Osteoblast (primary cell): ENCODE measurements around the gene C8G. TPM values are rescaled to one million over a fixed set of nuclear protein-coding genes. Genes with fewer than 3 reads are reported as not detected.

Experiments
- DNase-seq: peaks from one replicate; pipeline ENCODE4 v3.0.0; 2011; ENCODE audit warnings: low spot score, mixed read lengths; ENCODE audit not compliant: insufficient read length; ENCODE audit errors: missing footprints
- H2AFZ ChIP-seq: 2 replicates; pipeline ENCODE4 v1.6.0; 2011; ENCODE audit warnings: mild to moderate bottlenecking, low read length
- H3K27ac ChIP-seq: 2 replicates; pipeline ENCODE4 v1.5.1; 2011; ENCODE audit warnings: mild to moderate bottlenecking, low read depth, low read length, moderate library complexity
- H3K27me3 ChIP-seq: 2 replicates; pipeline ENCODE4 v1.6.0; 2012; ENCODE audit warnings: mild to moderate bottlenecking, control low read depth, inconsistent platforms, low read length, moderate library complexity; ENCODE audit not compliant: insufficient read depth
- H3K36me3 ChIP-seq: 2 replicates; pipeline ENCODE4 v1.5.1; 2011; ENCODE audit warnings: mild to moderate bottlenecking, low read length, control low read depth, moderate library complexity; ENCODE audit not compliant: insufficient read depth
- H3K4me1 ChIP-seq: 2 replicates; pipeline ENCODE4 v1.5.1; 2011; ENCODE audit warnings: mild to moderate bottlenecking, low read length, control low read depth, moderate library complexity; ENCODE audit not compliant: insufficient read depth
- H3K4me2 ChIP-seq: 2 replicates; pipeline ENCODE4 v1.6.0; 2011; ENCODE audit warnings: mild to moderate bottlenecking, low read length; ENCODE audit not compliant: insufficient read depth
- H3K4me3 ChIP-seq: fragments of 200-600 bp; sonication (generic); 3 replicates; pipeline ENCODE4 v1.5.1; 2012; ENCODE audit warnings: mild to moderate bottlenecking, low read length, inconsistent platforms; ENCODE audit not compliant: insufficient read depth
- H3K79me2 ChIP-seq: 2 replicates; pipeline ENCODE4 v1.6.0; 2012; ENCODE audit warnings: mild to moderate bottlenecking, low read length, control low read depth, inconsistent platforms; ENCODE audit not compliant: insufficient read depth
- H3K9me3 ChIP-seq: 2 replicates; pipeline ENCODE4 v1.5.1; 2011; ENCODE audit warnings: low read depth, low read length, control low read depth
- H4K20me1 ChIP-seq: 2 replicates; pipeline ENCODE4 v1.6.0; 2012; ENCODE audit warnings: mild to moderate bottlenecking, low read length, control low read depth; ENCODE audit not compliant: insufficient read depth
- total RNA-seq: library from RNA; depleted of rRNA; stranded (reverse); fragments of >200 nt; gene quantifications from 2 replicates; pipeline ENCODE4 v1.2.3, GENCODE V29; 2012
- TF ChIP-seq, protein P1 (sequence below): IDR thresholded peaks from 2 replicates; pipeline ENCODE4 v1.5.1; 2011; ENCODE audit warnings: mild to moderate bottlenecking, low read depth, low read length, moderate library complexity; ENCODE audit errors: extremely low read depth

C8G gene
- total RNA-seq, 1 donor = not detected

DNA sequence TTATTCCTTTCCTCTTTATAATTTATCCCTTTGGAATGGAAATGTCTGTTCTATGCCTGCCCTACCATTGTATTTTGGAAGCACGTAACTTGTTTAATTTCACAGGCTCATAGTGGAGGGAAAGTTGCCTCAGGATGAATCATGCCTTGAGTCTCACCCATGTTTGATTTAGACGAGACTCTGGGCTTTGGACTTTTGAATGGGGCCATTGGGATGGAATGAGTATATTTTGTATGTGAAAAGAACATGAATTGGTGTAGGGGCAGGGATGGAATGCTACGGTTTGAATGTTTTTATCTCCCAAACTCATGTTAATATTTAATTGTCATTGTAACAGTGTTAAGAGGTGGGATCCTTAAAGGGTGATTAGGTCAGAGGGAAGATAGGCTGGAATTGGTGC, 10.8 kb upstream of the C8G start:
- DNase-seq = no peak

DNA sequence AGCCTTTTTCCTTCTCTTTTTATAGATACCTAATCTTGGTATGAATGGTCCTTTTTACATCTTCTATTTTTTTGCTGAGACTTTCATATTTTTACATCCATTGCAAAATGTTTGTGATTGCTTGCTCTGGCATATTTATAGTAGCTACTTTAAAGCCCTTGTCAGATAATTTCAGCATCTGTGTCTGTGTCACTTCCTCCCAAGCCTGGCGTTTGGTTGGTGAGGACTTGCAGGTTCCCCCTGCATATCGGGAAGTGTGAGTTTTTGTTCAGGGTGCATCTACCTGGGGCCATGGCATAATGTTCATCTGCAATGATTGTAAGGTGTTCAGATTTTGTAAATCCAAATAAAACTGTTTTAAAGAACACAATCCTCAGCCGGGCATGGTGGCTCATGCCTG, 9.4 kb upstream of the C8G start:
- TF ChIP-seq, protein P1, sequence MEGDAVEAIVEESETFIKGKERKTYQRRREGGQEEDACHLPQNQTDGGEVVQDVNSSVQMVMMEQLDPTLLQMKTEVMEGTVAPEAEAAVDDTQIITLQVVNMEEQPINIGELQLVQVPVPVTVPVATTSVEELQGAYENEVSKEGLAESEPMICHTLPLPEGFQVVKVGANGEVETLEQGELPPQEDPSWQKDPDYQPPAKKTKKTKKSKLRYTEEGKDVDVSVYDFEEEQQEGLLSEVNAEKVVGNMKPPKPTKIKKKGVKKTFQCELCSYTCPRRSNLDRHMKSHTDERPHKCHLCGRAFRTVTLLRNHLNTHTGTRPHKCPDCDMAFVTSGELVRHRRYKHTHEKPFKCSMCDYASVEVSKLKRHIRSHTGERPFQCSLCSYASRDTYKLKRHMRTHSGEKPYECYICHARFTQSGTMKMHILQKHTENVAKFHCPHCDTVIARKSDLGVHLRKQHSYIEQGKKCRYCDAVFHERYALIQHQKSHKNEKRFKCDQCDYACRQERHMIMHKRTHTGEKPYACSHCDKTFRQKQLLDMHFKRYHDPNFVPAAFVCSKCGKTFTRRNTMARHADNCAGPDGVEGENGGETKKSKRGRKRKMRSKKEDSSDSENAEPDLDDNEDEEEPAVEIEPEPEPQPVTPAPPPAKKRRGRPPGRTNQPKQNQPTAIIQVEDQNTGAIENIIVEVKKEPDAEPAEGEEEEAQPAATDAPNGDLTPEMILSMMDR = no peak

More for the DNA sequence above, 10.8 kb upstream of the C8G start:
- H3K4me3 ChIP-seq = no peak overlapping the region
- peaks cover 18% of the 10 kb centered on the region for H3K36me3 ChIP-seq
- no peaks in the 10 kb centered on the region for H3K9me3 ChIP-seq
- H3K4me2 ChIP-seq = no peak overlapping the region
- no peak overlapping the region for H2AFZ ChIP-seq
- H3K27me3 ChIP-seq = no peaks in the 10 kb centered on the region
- H3K4me1 ChIP-seq = no peaks in the 10 kb centered on the region
- H3K27ac ChIP-seq = no peak overlapping the region
- no peaks in the 10 kb centered on the region for H3K79me2 ChIP-seq
- H4K20me1 ChIP-seq = no peaks in the 10 kb centered on the region
- TF ChIP-seq, protein P1 = no peak

DNA sequence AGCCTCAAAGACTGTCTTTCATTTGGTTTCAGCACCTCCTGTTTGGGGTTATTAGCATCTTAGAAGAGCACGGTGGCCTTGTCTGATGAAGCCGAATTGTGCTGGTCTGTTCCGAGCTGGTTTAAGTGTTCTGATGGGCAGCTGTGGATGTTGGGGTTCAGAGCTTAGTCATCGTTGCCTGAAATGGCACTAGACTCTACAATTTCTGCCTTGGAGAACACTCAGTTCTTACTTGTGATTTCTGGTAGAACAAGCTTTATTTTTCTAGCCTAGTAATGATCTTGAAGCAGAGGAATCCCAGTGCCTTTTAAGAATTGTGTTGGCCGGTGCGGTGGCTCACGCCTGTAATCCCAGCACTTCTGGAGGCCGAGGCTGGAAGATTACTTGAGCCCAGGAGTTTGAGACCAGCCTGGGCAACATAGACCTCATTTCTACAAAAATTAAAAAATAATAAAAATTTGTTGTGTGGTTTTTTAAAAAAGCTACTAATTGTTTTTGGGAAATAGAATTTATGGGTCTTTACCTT, 8.3 kb upstream of the C8G start:
- no peaks in the 10 kb centered on the region for H3K27me3 ChIP-seq
- no peak overlapping the region for H2AFZ ChIP-seq
- TF ChIP-seq, protein P1 = no peak
- H3K4me3 ChIP-seq = no peak overlapping the region
- DNase-seq = no peak
- H3K4me2 ChIP-seq = no peak overlapping the region
- H3K9me3 ChIP-seq = no peaks in the 10 kb centered on the region
- peaks cover 9% of the 10 kb centered on the region for H4K20me1 ChIP-seq
- H3K27ac ChIP-seq = no peak overlapping the region
- H3K36me3 ChIP-seq = peaks cover 36% of the 10 kb centered on the region
- no peaks in the 10 kb centered on the region for H3K4me1 ChIP-seq
- H3K79me2 ChIP-seq = peaks cover 16% of the 10 kb centered on the region

More for the DNA sequence above, 9.4 kb upstream of the C8G start:
- Histone ChIP-seq H4K20me1 (peaks cover 9% of the 10 kb centered on the region), H3K9me3 (no peaks in the 10 kb centered on the region), H3K4me2 (no peak overlapping the region), H2AFZ (no peak overlapping the region), H3K36me3 (peaks cover 26% of the 10 kb centered on the region), H3K79me2 (peaks cover 6% of the 10 kb centered on the region), H3K4me1 (no peaks in the 10 kb centered on the region), H3K27me3 (no peaks in the 10 kb centered on the region), H3K4me3 (no peak overlapping the region), H3K27ac (no peak overlapping the region)
- DNase-seq = no peak

DNA sequence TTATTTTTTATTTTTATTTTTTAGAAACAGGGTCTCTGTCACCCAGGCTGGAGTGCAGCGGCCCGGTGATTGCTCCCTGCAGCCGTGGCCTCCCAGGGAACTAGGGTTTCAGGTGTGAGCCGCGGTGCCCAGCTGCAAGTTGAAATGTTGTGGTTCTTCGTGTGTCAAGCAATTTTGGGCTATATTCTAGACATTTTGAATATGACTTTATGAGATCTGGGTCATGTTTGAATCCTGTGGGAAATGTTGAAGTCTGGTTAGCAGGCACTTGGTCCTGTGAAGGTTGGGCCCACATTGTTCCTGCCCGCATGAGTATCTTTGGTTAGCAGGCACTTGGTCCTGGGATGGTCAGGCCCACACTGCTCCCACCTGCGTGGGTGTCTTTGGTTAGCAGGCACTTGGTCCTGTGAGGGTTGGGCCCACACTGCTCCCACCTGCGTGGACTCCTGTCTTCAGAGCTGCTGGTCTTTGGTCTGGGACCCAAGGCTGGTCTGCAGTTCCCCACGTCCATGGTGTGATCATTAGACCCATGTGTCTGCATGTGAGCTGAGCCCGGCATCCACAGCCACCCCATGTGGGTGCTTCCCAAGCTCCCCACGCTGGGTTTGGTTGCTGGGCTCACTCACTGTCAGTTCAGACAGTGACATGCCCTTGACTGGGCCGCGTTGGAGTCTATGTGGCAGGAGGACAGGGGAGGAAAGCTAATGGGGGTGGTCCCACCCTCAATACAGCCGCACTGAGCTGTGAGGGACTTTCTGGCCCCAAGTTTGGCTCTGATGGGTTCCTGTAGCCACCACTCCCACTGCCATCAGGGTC, 7.6 kb upstream of the C8G start:
- Histone ChIP-seq H2AFZ (no peak overlapping the region), H3K9me3 (no peaks in the 10 kb centered on the region), H4K20me1 (peaks cover 9% of the 10 kb centered on the region), H3K36me3 (peaks cover 43% of the 10 kb centered on the region), H3K27me3 (no peaks in the 10 kb centered on the region), H3K4me3 (no peak overlapping the region), H3K4me1 (no peaks in the 10 kb centered on the region), H3K27ac (no peak overlapping the region), H3K79me2 (peaks cover 23% of the 10 kb centered on the region), H3K4me2 (no peak overlapping the region)
- TF ChIP-seq, protein P1 = no peak
- no peak for DNase-seq
